Measurements from ENCODE around the gene MYL5. TPM values are rescaled to one million over a fixed set of nuclear protein-coding genes. Genes with fewer than 3 reads are reported as not detected.

Gene MYL5
- total and polyA plus RNA-seq, 2 donors (not counting 1 experiment from before 2014, with no cell fraction given): 9.6 to 14.4 TPM

Other genes with a start within 250 kb of the MYL5 start
- 20.3 and 22.1 TPM in 2 replicates for gene ZNF721, start 175.4 kb upstream of the MYL5 start, total RNA-seq
- 9.7 and 10.2 TPM in 2 replicates for gene ZNF721, start 175.4 kb upstream of the MYL5 start, polyA plus RNA-seq
- 38.3 and 52.4 TPM in 2 replicates for gene PIGG, start 175.3 kb upstream of the MYL5 start, total RNA-seq
- gene PIGG, start 175.3 kb upstream of the MYL5 start, polyA plus RNA-seq: 33.4 and 40.7 TPM in 2 replicates
- not detected in 2 replicates for gene TMEM271, start 98.2 kb upstream of the MYL5 start, total RNA-seq
- gene TMEM271, start 98.2 kb upstream of the MYL5 start, polyA plus RNA-seq: not detected in 2 replicates
- 2.1 and 2.8 TPM in 2 replicates for gene PDE6B, start 49.0 kb upstream of the MYL5 start, total RNA-seq
- gene PDE6B, start 49.0 kb upstream of the MYL5 start, polyA plus RNA-seq: 0.15 TPM in 1 of 2 replicates, not detected in the other
- gene ATP5ME, start 266 bp upstream of the MYL5 start, total RNA-seq: 204 and 257 TPM in 2 replicates
- gene ATP5ME, start 266 bp upstream of the MYL5 start, polyA plus RNA-seq: 356 and 367 TPM in 2 replicates
- 3.9 and 5.1 TPM in 2 replicates for gene SLC49A3, start 14.6 kb downstream of the MYL5 start, total RNA-seq
- 0.42 and 0.62 TPM in 2 replicates for gene SLC49A3, start 14.6 kb downstream of the MYL5 start, polyA plus RNA-seq
- gene PCGF3, start 31.3 kb downstream of the MYL5 start, total RNA-seq: 27.1 and 30.0 TPM in 2 replicates
- gene PCGF3, start 31.3 kb downstream of the MYL5 start, polyA plus RNA-seq: 24.8 and 25.6 TPM in 2 replicates
- 0.66 TPM in 1 of 2 replicates, not detected in the other for gene CPLX1, start 151.6 kb downstream of the MYL5 start, total RNA-seq
- 0.03 and 0.09 TPM in 2 replicates for gene CPLX1, start 151.6 kb downstream of the MYL5 start, polyA plus RNA-seq